SK-MEL-5 (cell line): ENCODE data around the gene VWC2. TPM values are rescaled to one million over a fixed set of nuclear protein-coding genes. Genes with fewer than 3 reads are reported as not detected.

Source experiments
- DNase-seq: peaks from one replicate; pipeline ENCODE4 v3.0.0-alpha.2; 2016; ENCODE audit warnings: low read depth, low spot score
- in situ Hi-C: cut with HindIII; loops from 2 replicates; pipeline ENCODE4 v1.10.0; 2016; ENCODE audit warnings: low sequenced_read_pairs, high pct_unique_total_duplicates, low pct_unique_long_range_greater_than_20kb
- polyA plus RNA-seq, 2 experiments: library from polyadenylated mRNA; depleted of rRNA; stranded (reverse); fragments of >200 nt; gene quantifications; 2 replicates each; pipeline ENCODE4 v1.2.3, GENCODE V29; 2015
- total RNA-seq: library from RNA; depleted of rRNA; stranded (reverse); fragments of >200 nt; shearing (Covaris generic); gene quantifications from 2 replicates; pipeline ENCODE4 v1.2.3, GENCODE V29; 2014; rRNA removed

VWC2 gene
- not detected in 2 replicates for total RNA-seq
- polyA plus RNA-seq (2015; cell fraction: cytosol; rRNA removed) = not detected in 2 replicates
- not detected in 2 replicates for polyA plus RNA-seq (2015; cell fraction: nucleus; rRNA removed)

DNA sequence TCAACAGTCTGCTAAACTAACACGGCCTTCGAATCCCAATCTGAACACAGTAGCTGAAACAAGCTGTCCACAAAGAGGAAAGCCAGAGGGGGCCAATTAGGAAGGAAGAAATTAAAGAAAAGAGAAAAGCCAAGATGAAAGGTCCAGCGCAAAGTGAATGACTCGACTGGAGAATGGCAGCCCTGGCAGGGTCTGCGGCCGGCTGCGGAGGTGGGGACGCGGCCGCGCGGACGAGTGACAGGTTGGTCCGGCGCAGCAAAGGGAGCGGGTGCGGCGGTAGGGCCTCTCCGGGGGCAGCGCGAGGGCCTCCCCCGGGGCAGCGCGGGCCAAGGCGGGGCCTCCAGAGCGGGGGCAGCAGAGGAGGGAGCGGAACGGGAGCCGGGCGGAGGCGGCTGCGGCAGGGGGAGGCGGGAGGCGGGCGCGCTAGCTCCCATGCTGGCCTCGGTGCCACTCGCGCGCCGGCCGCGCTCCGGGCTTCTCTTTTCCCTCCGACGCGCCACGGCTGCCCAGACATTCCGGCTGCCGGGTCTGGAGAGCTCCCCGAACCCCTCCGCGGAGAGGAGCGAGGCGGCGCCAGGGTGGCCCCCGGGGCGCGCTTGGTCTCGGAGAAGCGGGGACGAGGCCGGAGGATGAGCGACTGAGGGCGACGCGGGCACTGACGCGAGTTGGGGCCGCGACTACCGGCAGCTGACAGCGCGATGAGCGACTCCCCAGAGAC, at the start of gene VWC2:
VWC2 (plus strand) TSS at position 421 of the 718 bp plus-strand sequence. CDS start 1,798 bp downstream, outside the sequence.
- DNase-seq = no peak
- in situ Hi-C loops = no loop called here

DNA sequence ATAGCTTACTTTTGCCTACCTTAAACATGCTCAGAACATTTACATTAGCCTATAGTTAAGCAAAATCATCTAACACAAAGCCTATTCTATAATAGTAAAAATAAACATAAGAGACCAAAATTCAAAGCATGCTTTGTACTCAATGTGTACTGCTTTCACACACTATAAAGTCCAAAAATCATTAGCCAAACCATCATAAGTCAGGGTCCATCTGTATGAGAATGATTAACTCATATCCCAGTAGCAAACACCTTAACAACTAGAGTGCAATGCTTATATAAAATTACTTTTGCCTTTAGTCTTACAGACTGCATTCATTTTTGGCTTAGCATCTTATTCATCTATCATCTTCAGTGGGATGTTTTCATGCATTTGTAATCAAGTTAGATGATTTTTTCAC, 49.4 kb upstream of the VWC2 start:
- in situ Hi-C loops = no loop called here
- no peak for DNase-seq

DNA sequence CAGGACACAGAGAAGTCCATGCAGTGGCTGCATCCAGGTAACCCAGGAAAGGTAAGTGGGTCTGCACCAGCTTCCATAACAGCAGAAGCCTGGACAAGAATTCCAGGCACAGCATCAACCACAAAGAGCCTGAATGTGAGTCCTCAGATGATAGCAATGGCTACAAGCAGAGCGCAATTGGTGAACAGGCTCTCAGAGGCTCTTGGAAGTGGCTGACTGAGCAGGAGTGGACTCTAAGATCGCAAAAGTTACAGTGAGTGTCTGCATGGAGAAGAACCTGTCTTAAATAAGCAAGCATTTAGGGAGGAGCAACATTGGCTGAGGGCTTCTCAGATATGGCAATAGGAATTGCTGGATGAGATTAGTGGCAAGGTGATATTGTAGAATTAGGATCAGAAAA, 41.6 kb upstream of the VWC2 start:
- in situ Hi-C loops = no loop called here

DNA sequence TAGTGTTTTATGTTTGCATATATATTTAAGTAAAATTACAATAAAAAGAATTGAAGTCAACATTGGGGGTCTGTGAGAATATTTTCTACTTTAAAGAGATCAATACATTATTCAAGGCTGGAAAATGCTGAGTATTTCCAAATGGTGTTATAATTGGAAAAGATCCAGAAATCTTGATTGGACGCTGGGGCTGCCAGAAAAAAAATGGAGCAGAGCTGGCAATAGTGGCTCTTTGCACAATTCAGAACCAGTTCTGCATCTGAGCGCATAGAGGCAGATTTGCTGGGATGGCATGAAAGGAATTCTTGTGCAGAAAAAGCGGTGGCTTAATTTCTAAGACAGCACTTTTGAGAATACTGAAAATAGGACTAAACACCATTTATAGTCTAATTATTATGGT, 10.8 kb upstream of the VWC2 start:
- DNase-seq = no peak
- in situ Hi-C loops = no loop called here

More for the DNA sequence above, 41.6 kb upstream of the VWC2 start:
- DNase-seq = no peak

DNA sequence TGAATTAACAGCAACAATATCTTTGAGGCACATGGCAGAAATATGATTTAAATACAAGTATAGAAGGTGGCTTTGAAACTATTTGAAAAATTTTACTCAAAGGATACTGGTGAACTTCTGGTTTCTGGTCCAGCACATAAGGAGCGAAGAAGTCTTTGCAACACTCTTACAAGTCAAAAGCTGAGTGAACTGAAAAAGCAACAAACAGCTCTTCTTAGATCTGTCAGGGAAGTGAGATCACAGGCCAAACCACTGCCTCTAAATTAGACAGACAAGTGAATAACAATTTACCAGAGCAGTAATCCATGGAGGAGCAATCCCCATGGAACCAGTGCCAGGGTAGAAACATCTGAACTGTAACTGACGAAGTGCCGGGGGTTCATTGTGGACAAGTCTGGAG, 9.6 kb upstream of the VWC2 start:
- no peak for DNase-seq
- in situ Hi-C loops = no loop called here

DNA sequence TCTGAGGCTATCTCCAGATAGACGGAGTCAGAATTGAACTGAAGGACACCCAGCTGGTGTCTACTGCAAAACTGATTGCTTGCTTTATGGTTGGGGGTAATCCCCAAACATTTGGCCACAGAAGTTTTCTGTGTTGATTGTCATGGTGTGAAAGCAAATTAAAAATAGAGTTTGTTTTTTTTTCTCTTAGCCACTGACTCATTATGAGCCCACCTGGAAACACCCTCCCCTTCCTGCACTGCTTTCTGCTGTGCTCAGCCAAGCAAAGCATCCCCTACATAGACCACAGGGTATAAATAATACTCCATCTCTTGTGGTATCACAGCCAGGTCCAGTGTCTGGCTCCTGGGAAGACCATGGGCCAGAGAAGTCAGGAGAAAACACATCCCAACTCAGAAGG, 6.5 kb upstream of the VWC2 start:
- DNase-seq = no peak
- in situ Hi-C loops = no loop called here

DNA sequence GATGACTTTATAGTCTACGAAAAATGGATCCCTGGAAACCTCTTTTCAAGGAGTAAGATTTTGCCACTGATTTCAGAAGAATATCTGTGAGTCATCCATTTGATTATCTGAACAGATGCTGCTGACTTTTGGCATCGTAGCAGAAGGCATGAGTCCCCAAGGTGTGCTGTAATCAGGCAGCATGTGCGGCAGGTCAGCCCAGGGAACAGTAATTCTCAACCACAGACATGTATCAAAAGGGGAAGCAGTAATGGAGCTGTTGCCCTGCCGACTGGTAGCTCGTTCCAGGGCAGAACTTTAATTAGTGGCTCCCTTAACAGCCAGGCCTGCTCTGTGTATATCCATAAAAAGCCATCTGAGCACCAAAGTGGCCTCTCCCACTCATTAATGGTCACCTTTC, 5.7 kb upstream of the VWC2 start:
- in situ Hi-C loops = no loop called here

DNA sequence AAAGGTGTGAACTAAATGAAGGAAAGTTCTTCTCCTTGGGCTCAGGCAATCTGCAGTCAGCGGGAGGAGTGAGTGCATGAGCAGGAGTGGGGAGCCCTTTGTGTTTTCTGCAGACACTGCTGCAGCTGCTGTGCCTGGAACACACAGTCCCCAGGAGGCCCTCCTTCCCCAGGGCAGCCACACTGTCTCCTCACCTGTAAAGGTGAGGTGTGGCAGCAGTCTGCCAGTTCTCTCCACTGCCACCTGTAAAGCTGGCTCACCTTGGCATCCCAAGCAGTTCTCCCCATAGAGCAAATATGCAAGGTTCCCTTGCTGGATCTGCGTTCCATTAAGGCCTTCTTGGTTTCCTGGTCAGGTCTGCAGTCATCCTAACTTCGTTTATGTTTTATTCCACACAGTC, 5.2 kb upstream of the VWC2 start:
- in situ Hi-C loops = no loop called here
- DNase-seq = no peak

More for the DNA sequence above, 5.7 kb upstream of the VWC2 start:
- DNase-seq = no peak

DNA sequence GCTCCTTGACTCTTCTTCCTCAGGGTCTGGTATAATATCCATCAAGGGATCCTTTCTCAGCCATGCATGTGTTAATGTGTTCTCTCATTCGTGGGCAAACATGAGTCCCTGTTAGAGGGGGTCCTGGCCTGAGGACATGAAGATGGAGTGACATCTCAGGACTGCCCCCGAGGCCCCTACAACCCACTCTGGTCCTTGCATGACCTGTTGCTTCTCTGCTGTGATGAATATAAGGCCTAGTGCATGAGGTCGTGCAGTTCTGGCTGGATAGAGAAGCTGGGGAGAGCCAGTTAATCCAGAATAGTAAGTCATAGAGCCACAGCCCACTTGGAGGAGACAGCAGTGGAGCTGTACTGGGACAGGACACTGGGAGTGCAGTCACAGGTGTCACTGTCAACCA, 4.6 kb upstream of the VWC2 start:
- no peak for DNase-seq
- in situ Hi-C loops = no loop called here

DNA sequence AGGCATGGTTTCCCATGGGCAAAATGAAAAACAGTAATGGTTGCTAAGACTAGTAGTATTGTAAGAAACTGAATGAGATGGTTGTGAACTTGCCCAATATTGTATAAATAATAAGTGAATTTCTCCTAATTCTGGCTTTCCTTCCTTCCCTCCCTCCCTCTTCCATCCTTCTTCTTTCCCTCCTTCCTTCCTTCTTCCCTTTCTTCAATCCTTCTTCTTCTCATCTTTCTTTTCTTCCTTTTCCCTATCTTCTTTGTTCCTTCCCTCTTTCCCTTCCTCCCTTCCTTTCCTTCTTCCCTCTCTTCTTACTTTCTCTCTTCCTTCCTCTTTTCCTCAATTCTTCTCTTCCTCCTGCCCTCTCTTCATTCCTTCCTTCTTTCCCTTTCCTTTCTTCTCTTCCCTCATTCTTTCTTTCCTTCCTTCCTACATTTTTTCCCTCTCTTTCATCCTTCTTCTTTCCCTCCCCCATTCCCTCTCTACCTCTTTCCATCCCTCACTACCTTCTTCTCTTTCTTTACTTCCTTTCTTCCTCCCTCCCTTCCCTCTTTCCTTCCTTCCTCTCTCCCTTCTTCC, 4.1 kb upstream of the VWC2 start:
- no peak for DNase-seq
- in situ Hi-C loops = no loop called here

DNA sequence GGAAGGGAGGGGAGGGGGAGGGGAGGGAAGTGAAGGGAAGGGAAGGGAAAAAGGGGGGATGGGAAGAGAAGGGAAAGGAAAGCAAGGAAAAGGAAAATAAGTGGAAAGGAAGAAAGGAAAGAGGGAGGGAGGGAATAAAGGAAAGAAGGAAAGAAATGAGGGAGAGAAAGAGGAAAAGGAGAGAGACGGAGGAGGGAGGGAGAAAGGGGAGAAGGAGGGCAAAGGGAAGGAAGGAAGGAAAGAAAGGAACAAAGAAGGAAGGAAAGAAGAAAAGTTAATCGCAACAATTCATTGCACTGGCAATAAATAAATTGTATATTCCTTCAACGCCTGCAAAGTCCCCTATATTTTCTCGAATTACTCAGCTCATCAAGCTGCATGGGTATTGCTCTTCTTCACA, 2.6 kb upstream of the VWC2 start:
- DNase-seq = no peak
- in situ Hi-C loops = no loop called here

DNA sequence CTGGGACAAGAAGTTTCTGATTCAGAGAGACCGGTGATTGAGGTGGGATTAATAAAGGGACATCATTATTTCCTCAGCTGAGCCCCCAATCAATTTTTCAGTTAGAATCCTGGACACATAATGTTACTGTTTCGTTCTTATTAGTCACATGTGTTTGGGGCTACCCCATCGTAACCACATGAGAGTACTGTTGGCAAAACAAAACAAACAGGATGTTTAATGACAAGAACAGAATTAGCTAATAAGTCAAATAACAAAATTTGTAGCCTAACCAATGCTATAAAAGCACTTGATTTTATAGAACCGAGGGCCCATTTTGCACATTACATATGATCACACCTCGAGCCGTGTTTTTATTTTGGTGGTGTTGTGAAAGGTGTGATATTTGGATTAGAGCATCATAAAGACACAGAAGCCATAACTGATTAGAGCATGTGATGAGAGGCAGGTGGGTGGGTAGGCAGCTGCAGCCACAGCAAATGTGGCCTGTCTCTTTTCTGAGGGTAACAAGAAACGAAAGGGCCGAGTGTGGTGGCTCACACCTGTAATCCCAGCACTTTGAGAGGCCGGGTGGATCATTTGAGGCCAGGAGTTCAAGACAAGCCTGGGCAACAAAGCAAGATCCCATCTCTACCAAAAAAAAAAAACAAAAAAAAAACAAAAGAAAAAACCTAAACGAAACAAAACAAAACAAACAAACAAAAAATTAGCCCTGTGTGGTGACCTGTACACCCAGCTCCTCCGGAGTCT, 1.8 kb upstream of the VWC2 start:
- DNase-seq = no peak
- in situ Hi-C loops = no loop called here

DNA sequence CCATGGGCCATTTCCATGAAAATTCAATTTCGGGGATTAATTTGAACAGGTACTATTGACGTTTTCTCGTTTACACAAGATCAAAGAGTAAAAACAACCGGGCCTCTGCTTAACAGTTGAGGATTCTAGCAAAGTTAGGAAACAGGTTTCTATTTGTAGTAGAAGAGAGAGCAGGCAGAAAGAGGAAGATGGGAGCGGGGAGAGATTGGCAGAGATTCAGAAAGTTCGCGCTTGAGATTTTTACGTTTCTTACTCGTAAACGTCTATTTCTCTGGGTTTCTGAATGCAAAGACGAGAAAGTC, 571 bp upstream of the VWC2 start:
- DNase-seq = no peak
- in situ Hi-C loops = no loop called here

DNA sequence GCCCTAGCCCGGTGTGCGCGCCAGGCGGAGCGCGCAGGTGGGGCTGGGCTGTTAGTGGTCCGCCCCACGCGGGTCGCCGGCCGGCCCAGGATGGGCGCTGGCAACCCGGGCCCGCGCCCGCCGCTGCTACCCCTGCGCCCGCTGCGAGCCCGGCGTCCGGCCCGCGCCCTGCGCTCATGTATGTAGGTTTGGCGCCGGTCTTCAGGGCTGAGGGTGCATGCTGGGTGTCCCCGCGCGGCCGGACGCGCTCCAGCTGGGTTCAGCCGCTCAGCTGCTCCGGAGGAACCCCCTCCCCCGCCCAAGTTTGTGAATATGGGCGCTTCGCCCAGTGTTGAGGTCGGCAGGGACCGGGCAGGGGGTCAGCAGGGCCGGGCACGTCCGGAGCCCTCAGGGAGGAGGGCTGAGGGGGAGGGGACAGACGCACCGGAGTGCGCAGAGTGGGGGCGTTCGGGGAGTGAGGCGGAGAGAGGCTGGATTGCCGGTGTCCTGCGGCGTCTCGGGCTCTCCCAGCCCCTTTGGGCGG, 559 bp downstream of the VWC2 start:
- in situ Hi-C loops = no loop called here
- no peak for DNase-seq

DNA sequence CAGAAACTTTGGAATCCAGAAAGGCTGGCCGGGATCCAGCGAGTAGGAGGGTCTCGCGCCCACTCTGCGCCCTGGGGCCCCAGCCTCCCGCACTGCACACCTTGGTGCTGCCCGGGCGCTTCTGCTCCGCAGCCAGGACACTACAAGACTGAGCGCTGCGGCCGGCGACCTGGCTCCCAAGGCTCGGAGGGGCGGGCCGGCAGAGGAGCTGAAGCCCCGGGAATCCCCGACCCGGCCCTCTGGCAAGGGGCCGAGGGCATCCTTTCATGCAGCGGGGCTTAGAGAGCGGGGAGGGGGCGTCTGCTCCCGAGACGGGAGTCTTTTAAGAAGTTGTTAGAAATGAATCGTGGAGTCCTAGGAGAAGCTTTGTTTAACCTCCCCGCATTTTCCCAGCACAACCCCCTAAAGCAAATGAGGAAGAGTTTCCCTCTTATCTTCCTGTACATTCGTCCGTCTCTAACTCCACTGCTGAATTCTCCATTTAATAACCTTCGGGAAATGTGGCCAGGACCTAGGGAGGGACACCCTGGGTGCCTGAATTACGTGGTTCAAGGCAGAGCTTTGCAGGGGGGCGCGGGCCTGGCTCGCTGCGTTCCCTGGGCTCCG, 1.1 kb downstream of the VWC2 start:
- in situ Hi-C loops = no loop called here
- no peak for DNase-seq

DNA sequence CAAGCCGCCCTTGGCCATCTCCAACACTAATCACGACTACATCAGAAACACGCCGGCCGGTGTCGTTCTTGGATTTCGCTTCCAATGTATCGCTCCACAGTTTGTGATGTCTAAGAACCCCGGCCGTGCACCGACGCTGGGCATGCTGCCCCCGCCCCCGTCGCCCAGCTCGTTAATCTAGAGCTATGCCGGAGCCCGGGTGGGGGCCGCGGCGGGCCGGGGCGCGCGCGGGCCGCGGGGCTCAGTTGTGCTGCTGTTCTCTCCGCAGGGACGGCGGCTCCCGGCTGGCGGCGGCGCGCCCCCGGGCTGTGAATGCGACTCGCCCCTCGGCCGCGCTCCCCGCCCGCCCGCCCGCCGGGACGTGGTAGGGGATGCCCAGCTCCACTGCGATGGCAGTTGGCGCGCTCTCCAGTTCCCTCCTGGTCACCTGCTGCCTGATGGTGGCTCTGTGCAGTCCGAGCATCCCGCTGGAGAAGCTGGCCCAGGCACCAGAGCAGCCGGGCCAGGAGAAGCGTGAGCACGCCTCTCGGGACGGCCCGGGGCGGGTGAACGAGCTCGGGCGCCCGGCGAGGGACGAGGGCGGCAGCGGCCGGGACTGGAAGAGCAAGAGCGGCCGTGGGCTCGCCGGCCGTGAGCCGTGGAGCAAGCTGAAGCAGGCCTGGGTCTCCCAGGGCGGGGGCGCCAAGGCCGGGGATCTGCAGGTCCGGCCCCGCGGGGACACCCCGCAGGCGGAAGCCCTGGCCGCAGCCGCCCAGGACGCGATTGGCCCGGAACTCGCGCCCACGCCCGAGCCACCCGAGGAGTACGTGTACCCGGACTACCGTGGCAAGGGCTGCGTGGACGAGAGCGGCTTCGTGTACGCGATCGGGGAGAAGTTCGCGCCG, 1.9 kb downstream of the VWC2 start:
- in situ Hi-C loops = no loop called here
- DNase-seq = no peak

DNA sequence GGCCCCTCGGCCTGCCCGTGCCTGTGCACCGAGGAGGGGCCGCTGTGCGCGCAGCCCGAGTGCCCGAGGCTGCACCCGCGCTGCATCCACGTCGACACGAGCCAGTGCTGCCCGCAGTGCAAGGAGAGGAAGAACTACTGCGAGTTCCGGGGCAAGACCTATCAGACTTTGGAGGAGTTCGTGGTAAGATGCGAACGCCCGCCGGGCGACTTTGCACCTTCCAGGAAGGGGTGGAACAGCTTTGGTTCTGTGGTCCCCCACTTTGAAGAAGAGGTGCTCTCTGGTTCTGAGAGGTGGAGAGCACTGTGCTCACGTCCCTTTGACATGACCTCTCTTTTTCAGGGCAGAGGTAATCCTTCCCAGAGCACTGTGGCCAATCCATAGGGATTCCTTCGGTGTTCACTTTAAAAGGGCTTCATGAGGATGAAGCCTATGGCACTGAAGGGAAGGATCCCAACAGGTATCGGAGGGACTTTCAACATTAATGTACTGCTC, 2.6 kb downstream of the VWC2 start:
- in situ Hi-C loops = no loop called here
- no peak for DNase-seq
